ENCODE data around the gene EYA2.

- TF ChIP-seq CTCF (IDR thresholded peaks at IDR 0.05) (no peak), POLR2A (IDR thresholded peaks at IDR 0.05) (no peak)
Measured at GRCh38 chr20:47029845-47030244, 135.2 kb downstream of the EYA2 start.
